Measurements from ENCODE around the gene ENHO. TPM values are rescaled to one million over a fixed set of nuclear protein-coding genes. Genes with fewer than 3 reads are reported as not detected.

The ENHO gene
- total and polyA plus RNA-seq, 2 experiments from 2014 or later, result 13.8 to 19.7 TPM

DNA sequence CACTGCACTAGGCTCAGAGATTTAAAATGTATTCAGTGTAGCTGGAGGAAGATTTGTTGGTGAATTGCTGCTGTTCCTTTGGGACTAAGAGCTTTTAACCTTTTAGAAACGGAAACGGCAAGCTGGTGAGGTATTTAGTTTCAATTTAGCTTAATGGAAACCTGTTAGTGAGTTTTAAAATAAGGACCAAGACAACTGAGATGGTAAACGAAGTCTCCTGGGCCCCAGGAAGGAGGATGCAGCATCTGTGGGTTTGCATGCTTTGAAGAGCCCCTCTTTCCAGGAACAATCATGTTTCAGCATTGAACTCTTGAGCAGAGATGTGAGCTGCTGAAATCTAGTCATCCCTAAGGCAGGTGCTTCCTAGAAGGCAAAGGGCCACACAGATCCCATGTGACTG is 47.7 kb downstream of the ENHO start (continued):
- TF ChIP-seq REST (IDR thresholded peaks at IDR 0.05; ENCODE audit: unreplicated experiment), result no peak

Small RNA genes lying within 50 kb of the gene (small RNA-seq; reads per million reads assigned to genes)
- not detected for gene RN7SKP24 (ENCODE audit: low replicate concordance)

Other genes starting within 250 kb of the ENHO start
- gene KIF24, start 193.7 kb downstream of the ENHO start, total RNA-seq (2014; rRNA removed; shearing (Covaris generic)), result 4.4 and 4.7 TPM in 2 replicates
- 1.0 and 1.3 TPM in 2 replicates for gene KIF24, start 193.7 kb downstream of the ENHO start, polyA plus RNA-seq (2016; fragmentation: Nextera tagmentation; extraction: Ambion mirVana)
- 9.5 and 12.1 TPM in 2 replicates for gene NUDT2, start 193.4 kb downstream of the ENHO start, total RNA-seq (2014; rRNA removed; shearing (Covaris generic))
- gene NUDT2, start 193.4 kb downstream of the ENHO start, polyA plus RNA-seq (2016; fragmentation: Nextera tagmentation; extraction: Ambion mirVana), result 16.4 and 16.9 TPM in 2 replicates
- gene MYORG, start 146.1 kb downstream of the ENHO start, total RNA-seq (2014; rRNA removed; shearing (Covaris generic)), result 4.9 and 7.3 TPM in 2 replicates
- gene MYORG, start 146.1 kb downstream of the ENHO start, polyA plus RNA-seq (2016; fragmentation: Nextera tagmentation; extraction: Ambion mirVana), result 1.3 and 1.5 TPM in 2 replicates
- gene FAM219A, start 64.4 kb downstream of the ENHO start, total RNA-seq (2014; rRNA removed; shearing (Covaris generic)), result 6.1 and 7.2 TPM in 2 replicates
- gene FAM219A, start 64.4 kb downstream of the ENHO start, polyA plus RNA-seq (2016; fragmentation: Nextera tagmentation; extraction: Ambion mirVana), result 3.3 and 3.8 TPM in 2 replicates
- gene DNAI1, start 64.2 kb downstream of the ENHO start, total RNA-seq (2014; rRNA removed; shearing (Covaris generic)), result 0.19 and 1.0 TPM in 2 replicates
- 0.82 and 1.1 TPM in 2 replicates for gene DNAI1, start 64.2 kb downstream of the ENHO start, polyA plus RNA-seq (2016; fragmentation: Nextera tagmentation; extraction: Ambion mirVana)
- 1.1 and 1.9 TPM in 2 replicates for gene CNTFR, start 66.7 kb upstream of the ENHO start, total RNA-seq (2014; rRNA removed; shearing (Covaris generic))
- 0.59 and 0.73 TPM in 2 replicates for gene CNTFR, start 66.7 kb upstream of the ENHO start, polyA plus RNA-seq (2016; fragmentation: Nextera tagmentation; extraction: Ambion mirVana)
- 19.9 and 25.1 TPM in 2 replicates for gene RPP25L, start 89.1 kb upstream of the ENHO start, total RNA-seq (2014; rRNA removed; shearing (Covaris generic))
- gene RPP25L, start 89.1 kb upstream of the ENHO start, polyA plus RNA-seq (2016; fragmentation: Nextera tagmentation; extraction: Ambion mirVana), result 16.4 and 18.5 TPM in 2 replicates
- gene DCTN3, start 97.5 kb upstream of the ENHO start, total RNA-seq (2014; rRNA removed; shearing (Covaris generic)), result 12.9 and 20.6 TPM in 2 replicates
- gene DCTN3, start 97.5 kb upstream of the ENHO start, polyA plus RNA-seq (2016; fragmentation: Nextera tagmentation; extraction: Ambion mirVana), result 17.9 and 23.2 TPM in 2 replicates
- gene ARID3C, start 106.1 kb upstream of the ENHO start, total RNA-seq (2014; rRNA removed; shearing (Covaris generic)), result 0.49 TPM in 1 of 2 replicates, not detected in the other
- gene ARID3C, start 106.1 kb upstream of the ENHO start, polyA plus RNA-seq (2016; fragmentation: Nextera tagmentation; extraction: Ambion mirVana), result not detected in 2 replicates
- gene SIGMAR1, start 114.8 kb upstream of the ENHO start, total RNA-seq (2014; rRNA removed; shearing (Covaris generic)), result 104 and 167 TPM in 2 replicates
- 76.4 and 82.3 TPM in 2 replicates for gene SIGMAR1, start 114.8 kb upstream of the ENHO start, polyA plus RNA-seq (2016; fragmentation: Nextera tagmentation; extraction: Ambion mirVana)
- gene GALT, start 123.7 kb upstream of the ENHO start, total RNA-seq (2014; rRNA removed; shearing (Covaris generic)), result 14.5 and 31.5 TPM in 2 replicates
- gene GALT, start 123.7 kb upstream of the ENHO start, polyA plus RNA-seq (2016; fragmentation: Nextera tagmentation; extraction: Ambion mirVana), result 31.6 and 35.1 TPM in 2 replicates
- gene IL11RA, start 129.2 kb upstream of the ENHO start, total RNA-seq (2014; rRNA removed; shearing (Covaris generic)), result 4.9 and 5.8 TPM in 2 replicates
- 3.1 and 4.0 TPM in 2 replicates for gene IL11RA, start 129.2 kb upstream of the ENHO start, polyA plus RNA-seq (2016; fragmentation: Nextera tagmentation; extraction: Ambion mirVana)
- not detected in 2 replicates for gene CCL27, start 139.7 kb upstream of the ENHO start, total RNA-seq (2014; rRNA removed; shearing (Covaris generic))
- gene CCL27, start 139.7 kb upstream of the ENHO start, polyA plus RNA-seq (2016; fragmentation: Nextera tagmentation; extraction: Ambion mirVana), result not detected in 2 replicates
- gene CCL19, start 168.3 kb upstream of the ENHO start, total RNA-seq (2014; rRNA removed; shearing (Covaris generic)), result not detected in 2 replicates
- gene CCL19, start 168.3 kb upstream of the ENHO start, polyA plus RNA-seq (2016; fragmentation: Nextera tagmentation; extraction: Ambion mirVana), result not detected in 2 replicates
- not detected in 2 replicates for gene CCL21, start 187.1 kb upstream of the ENHO start, total RNA-seq (2014; rRNA removed; shearing (Covaris generic))
- not detected in 2 replicates for gene CCL21, start 187.1 kb upstream of the ENHO start, polyA plus RNA-seq (2016; fragmentation: Nextera tagmentation; extraction: Ambion mirVana)

All from GM23338 (cell line).